Stimulated activated CD8-positive, alpha-beta memory T cell treated with anti-CD3 and anti-CD28 coated beads, Interleukin-4, amount 100 ng/mL, for 1 hour (primary cell): ENCODE data around the gene MTF1.
"Not testable (repeated sequence)": the region's sequence is repeated elsewhere in the genome, so short reads cannot be mapped to it uniquely, and the experiment has no call there.

Experiments
- DNase-seq, 2 donors: peaks; one replicate each; pipeline ENCODE4 v3.0.0-alpha.2; 2020; ENCODE audit warnings: low read depth in 2 of 2, low spot score in 1 of 2

Gene MTF1

DNA sequence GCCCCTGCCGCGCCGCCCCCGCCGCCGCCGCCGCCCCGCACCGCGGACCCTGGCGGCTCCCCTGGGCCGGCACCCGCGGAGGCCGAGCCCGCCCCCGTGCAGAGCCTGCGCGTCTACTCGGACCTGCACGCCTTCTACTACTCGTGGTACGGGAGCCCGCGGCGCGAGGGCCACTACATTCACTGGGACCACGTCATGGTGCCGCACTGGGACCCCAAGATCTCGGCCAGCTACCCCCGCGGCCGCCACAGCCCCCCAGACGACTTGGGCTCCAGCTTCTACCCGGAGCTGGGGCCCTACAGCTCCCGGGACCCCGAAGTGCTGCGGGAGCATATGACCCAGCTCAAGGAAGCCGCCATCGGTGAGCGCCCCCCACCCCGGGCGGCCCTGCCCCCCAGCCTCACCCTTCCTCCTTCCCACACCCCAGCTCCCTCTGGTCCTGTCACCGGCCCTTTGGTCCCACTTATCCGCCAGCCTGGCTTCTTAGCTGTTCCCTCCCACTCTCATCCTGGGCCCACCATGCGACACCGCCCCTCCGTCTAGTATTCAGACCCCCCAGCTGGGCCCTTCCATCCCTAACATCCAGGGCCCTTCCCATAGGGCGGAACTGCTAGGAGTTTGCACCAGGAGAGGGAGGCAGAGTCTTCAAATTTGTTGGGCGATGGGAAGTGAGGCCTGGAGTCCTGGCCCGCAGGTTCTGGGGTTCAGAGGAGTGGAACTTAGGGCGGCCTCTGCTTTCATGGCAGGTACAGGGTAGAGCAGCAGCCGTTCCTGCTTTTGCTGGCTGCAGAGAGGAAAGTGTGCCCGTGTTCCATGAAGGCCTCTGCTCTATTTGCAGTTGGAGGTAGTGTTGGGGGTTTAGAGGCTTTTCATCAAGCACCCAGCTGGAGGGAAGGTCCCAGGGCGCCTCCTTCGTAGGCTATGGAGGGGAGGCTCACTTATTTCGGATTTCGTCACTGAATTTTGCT, 64.7 kb downstream of the MTF1 start:
- no peak for DNase-seq

DNA sequence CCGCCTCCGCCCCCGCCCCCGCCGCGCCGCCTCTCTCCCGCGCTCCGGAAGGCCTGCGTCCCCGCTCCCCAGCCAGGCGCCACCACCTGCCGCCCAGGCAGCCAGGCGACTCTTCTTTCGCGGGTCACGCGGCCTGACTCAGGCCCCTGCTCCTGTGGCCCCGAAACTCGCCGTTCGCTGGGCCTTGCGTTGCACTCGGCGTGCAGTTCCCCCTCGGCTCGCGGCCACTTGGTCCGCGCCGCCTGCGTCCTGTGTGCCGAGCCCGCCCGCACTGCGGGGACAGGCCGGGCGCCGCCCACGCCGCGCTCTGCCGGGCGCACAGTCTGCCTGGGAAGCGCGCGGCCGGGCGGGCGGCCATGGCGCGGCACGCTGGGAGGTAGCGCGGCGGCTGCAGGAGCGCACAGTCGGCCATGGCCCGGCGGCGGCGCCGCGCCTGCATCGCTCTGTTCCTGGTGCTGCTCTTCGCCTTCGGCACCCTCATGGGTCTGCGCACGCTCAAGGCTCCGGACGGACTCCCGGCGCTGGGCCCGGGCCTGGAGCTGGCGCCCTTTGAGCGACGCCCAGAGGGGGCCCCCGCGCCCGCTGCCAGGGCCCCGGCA, 65.5 kb downstream of the MTF1 start, which contains the start of gene MANEAL:
Gene MANEAL (plus strand): TSS at position 75 of the 599 bp plus-strand sequence. CDS start 336 bp downstream, at position 411.
- no peak for DNase-seq

DNA sequence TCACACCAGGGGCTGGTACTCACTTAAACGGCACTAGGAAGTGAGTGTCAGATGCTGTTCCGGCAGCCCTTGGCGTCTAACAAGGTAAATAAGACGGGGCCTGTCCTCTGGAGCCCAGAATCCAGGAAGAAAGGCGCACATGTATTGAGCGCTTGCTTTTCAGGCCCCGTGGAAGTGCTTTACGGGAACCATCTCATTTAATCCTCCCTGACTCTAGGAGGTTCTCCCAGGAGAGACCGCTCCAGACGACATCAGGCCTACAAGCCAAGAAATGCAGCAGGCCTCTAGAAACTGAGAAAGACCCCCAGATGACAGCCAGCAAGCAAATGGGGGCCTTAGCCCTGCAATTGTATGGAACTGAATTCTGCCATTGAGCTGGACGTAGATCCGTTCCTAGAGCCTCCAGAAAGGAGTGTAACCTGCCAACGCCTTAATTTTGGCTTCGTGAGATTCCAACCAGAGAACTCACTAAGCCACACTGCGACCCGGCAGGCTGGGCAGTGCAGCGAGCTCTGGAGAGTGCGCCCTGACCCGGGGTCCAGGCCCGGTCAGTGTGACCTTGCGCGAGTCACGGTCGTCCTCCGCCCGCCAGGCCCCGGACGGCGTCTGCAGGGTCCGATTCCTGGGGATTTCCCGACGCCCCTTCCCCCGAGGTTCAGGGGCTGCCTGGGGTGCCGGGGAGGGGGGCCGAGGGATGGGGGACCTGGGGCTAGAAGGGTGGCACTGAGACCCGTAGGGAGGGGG, 66.3 kb downstream of the MTF1 start:
- no peak for DNase-seq

DNA sequence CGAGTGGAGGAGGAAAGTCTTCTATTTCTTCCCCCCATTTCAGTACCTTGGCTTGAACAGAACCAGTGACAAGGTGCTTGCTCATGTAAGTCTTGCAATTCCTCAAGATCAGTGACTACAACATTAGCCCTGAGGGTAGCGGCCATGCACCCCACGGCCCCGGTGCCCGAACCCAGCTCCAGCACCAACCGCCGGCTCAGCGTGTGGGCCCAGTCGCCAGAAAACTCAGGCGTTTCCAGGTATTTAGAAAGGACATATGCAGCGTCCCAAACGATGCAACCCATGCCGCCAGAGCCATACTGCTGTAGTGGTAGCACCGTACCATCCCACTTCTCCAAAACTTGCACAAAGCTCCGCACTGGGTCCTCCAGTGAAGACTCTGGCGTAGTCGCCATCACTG, 76.9 kb downstream of the MTF1 start:
- DNase-seq = no peak

DNA sequence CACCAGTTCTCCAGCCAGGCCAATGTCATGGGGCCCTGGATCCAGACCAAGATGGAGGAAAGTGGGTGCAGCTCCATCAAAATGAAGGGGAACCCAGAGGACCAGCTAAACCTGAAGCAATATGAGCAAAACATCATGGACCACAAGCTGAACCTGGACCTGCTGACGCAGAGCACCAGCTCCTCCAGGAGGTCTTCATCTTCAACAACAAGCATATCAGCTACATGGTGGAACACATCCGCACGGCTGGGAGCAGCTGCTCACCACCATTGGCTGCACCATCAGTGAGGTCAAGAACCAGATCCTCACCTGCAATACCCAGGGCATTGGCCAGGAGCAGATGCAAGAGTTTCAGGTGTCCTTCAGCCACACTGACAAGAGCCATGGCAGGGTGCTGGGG, 80.7 kb downstream of the MTF1 start:
- no peak for DNase-seq

DNA sequence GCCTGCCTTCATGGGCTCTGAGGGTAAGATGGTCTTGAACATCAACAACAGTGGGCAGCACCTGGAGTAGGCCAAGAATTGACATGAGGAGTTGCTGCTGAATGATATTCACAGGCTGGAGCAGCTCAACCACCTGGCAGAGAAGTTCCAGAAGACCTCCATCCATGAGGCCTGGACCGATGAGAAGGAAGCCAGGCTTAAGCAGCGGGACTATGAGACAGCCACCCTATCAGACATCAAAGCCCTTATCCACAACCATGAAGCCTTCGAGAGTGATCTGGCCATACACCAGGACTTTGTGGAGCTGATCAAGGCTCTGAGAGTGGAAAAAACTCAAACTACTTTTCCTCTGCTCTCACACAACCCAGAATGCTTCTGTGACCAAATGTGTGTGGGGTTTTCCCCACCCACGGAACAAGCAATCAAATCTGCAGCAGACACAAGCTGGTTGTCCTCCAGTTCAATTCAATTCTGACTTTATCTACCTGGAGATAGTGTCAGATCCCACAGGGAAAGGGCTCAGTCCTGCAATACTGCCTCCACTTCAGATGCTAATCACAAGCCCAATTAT, 82.4 kb downstream of the MTF1 start:
- no peak for DNase-seq

DNA sequence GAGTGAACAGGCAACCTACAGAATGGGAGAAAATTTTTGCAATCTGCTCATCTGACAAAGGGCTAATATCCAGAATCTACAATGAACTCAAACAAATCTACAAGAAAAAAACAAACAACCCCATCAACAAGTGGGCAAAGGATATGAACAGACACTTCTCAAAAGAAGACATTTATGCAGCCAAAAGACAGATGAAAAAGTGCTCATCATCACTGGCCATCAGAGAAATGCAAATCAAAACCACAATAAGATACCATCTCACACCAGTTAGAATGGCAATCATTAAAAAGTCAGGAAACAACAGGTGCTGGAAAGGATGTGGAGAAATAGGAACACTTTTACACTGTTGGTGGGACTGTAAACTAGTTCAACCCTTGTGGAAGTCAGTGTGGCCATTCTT, 88.0 kb downstream of the MTF1 start:
- DNase-seq = not testable (repeated sequence)

DNA sequence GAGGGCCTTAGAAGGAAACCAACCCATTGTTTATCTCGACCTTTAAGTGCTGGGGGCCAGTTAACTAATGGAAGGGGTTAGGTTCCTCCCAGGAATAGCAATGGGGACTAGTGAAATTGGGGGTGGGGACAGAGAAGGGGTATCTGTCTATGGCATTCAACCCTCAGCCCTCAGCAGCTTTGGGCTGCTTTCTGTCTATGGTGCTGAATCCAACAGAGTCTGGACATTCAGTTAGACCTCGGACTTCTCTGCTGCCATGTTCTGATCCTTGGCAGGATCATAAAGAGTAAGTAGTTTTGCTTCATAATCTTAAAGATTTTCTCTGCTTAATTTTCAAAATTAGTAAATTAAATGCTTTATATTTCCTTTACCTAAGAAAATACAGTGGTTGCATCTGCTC, 91.9 kb downstream of the MTF1 start:
- DNase-seq = no peak

DNA sequence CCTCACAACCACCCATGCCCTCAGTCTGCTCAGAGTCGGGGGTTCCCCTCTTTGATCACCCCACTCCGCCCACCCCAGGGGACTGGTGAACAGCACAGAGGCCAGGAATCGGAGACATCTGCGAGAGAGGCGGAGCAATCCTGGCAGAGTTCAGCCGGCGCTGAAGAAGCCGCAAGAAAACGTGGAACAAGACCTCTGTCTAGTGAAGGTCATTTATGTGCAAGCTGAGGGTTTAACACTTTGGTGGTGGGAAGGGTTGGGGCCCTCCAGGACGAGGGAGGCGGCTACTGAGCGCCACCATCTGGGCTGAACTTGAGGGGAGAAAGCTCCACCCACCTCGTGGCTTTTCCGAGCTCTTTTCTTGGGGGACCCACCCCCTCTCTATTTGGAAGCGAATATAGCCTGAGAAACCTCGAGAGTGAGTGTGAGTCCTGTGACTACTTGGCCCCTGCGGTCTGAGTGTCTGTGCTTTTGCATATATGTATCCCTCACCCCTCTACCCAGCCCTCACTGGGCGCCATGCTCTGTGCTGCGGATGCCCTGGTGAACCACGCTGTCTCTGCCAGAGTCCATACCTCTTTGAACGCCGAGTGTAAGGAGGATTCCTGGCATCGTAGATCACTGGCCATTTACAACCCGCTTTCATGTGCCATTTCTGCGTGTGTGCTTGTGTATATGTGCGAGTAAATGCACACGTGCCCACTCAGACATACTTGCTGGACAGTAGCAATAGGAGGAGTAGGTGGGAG, 93.3 kb downstream of the MTF1 start:
- no peak for DNase-seq

DNA sequence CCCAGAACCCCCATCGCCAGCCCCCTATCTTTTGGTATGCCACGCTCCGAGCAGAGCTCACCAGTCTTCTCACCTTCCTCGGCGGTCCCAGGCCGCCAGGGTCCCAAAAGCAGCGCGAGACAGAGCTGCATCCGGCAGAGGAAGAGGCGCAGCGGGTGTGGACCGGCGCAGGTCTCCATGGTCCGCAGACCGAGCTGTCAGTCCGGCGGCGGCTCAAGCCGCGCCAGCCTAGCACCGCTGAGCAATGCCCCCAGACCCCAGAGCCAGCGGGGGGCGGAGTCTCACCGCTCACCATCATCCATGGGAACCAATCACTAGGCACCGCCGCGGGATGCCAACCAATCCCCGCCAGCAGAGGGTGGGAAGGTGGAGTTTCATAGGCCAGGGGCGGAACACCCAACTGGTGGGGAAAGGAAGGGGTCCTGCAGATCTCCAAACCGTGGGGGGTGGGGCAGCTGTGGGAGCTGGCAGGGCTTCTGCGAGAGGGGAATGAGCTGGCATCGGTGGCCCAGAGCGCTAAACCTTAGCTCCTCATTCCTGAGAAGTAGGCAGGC, 94.4 kb downstream of the MTF1 start, which contains the start of gene EPHA10:
Gene EPHA10 (minus strand): TSS at position 233 of the 554 bp plus-strand sequence. CDS start 54 bp downstream, at position 179.
- no peak for DNase-seq

DNA sequence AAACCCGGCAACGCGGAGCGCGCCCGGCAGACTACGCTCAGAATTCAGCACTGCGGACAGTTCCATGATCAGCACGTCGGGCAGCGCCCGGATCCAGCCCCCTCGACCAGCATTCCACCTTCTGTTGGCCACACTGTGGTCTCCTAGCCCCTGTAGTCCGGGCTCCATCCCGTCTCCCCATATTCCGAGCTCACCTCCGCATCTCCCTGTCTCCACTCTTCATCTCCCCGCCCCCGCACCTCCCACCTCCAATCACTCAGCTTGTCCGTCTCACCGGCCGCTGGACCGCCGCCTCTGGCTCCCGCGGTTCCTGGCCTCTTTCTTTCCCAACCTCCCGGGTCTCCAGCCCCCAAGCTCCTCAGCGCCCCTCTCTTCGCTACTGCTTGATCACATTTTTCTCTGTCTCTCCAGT, 95.0 kb downstream of the MTF1 start:
- no peak for DNase-seq

DNA sequence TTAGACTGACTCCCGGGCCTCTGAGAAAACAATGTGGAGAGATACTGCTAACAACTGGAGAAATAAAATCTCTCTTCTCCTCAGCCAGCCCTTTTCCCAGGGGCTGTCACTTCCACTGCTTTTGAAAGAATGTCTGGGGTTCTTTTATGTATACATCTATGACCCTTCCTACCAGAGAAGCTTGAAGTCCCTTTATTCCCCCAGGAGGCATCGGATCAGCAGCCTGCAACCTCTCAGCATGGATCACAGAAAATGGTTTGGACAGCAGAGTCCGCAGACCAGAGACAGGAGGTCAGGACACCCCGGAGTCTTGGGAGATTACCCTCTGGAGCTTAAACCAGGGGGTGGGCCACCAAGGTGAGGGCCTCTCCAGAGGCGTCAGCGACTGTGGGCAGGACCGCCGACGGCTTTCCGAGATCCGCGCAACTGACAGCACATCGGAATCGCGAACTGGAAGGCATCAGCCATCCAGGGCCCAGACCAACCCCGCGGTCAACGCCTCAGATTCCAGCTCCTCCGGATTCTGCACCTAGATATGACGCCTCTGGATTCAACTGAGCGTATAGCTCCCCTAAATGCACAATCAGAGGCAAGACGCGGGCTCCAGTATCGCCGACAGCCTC, 95.5 kb downstream of the MTF1 start:
- DNase-seq = no peak

DNA sequence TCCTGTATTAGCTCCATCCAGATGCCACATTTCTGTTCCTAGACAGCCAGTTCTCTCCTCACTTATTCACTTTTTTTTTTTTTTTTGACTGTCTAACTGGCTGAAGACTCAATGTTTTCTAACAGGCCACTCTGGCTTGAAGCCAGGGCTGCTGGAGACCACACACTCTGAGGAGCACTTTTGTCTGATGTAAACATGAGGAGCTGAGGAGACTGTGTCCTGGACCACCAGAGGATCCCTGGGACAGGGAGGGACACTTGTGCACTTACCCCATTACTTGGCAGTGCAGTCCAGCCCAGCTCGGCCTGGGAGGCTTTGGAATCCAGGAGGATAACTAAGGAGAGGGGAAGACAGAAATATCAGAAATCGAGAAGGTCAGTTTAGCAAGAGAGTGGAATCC, 96.9 kb downstream of the MTF1 start:
- DNase-seq = no peak

DNA sequence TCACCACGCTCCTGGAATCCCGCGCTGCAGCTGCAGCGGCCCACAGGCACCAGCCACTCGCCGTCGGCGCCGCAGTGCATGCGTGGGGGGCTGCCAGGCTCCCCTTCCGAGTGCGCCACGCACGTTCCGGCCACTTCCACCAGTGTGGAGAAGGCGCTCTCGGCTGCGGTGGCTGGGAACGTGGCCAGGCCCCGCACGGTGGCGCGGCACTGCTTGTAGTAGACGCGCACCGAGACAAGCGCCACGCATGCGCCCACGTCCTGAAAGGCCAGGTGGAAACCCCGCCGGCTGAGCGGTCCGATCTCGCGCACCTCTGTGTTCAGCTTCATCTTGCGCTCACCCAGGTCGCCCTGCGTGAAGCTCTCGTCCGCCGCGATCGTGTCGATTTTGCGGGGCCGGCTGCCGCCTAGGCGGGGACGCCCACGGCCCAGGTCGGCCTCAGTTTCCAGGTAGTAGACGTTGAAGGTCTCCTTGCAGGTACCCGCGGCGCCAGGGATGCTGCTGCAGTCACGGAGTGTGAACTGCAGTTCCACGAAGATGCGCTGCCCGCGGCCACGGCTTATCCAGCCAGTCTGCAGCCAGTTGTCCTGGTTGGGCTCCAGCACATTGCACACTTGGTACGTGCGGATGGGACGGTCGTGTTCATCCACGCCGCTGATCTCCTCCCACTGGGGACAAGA, 97.8 kb downstream of the MTF1 start:
- DNase-seq = no peak
